Ishikawa (cell line): ENCODE data around the gene GSTA4.

ENCODE experiments used
- EGR1 ChIP-seq: IDR thresholded peaks from 2 replicates; pipeline ENCODE4 v1.6.1; 2012
- EP300 ChIP-seq: IDR thresholded peaks from 2 replicates; pipeline ENCODE4 v1.6.1; 2012; ENCODE audit warnings: borderline replicate concordance
- FOXM1 ChIP-seq: IDR thresholded peaks from 2 replicates; pipeline ENCODE4 v1.6.1; 2012; ENCODE audit warnings: low read depth, borderline replicate concordance
- MAX ChIP-seq: IDR thresholded peaks from 2 replicates; pipeline ENCODE4 v1.6.1; 2012
- NFIC ChIP-seq: IDR thresholded peaks from 2 replicates; pipeline ENCODE4 v1.6.1; 2012
- RAD21 ChIP-seq: IDR thresholded peaks from 2 replicates; pipeline ENCODE4 v1.6.1; 2012; ENCODE audit warnings: low read depth
- REST ChIP-seq: IDR thresholded peaks from 2 replicates; pipeline ENCODE4 v1.6.1; 2012; ENCODE audit warnings: low read depth, mild to moderate bottlenecking
- TAF1 ChIP-seq: IDR thresholded peaks from 2 replicates; pipeline ENCODE4 v1.6.1; 2012; ENCODE audit warnings: low read depth, mild to moderate bottlenecking
- TCF12 ChIP-seq: IDR thresholded peaks from 2 replicates; pipeline ENCODE4 v1.6.1; 2012; ENCODE audit warnings: low read depth
- YY1 ChIP-seq: IDR thresholded peaks from 2 replicates; pipeline ENCODE4 v1.6.1; 2012; ENCODE audit warnings: low read depth
- ZBTB7A ChIP-seq: IDR thresholded peaks from 2 replicates; pipeline ENCODE4 v1.6.1; 2012; ENCODE audit warnings: low read depth

- TF ChIP-seq REST (no peak), YY1 (no peak), TCF12 (no peak), EP300 (no peak), MAX (no peak), RAD21 (no peak), TAF1 (no peak), NFIC (no peak), FOXM1 (no peak), EGR1 (no peak), ZBTB7A (no peak)
Observed at GRCh38 chr6:52964318-52964717, 30.8 kb downstream of the GSTA4 start.
